HCEC 1CT (cell line): ENCODE data around the gene PEMT.
"Not testable (repeated sequence)": the region's sequence is repeated elsewhere in the genome, so short reads cannot be mapped to it uniquely, and the experiment has no call there.

ENCODE experiments used
- DNase-seq: peaks from one replicate; pipeline ENCODE4 v3.0.0-alpha.2; 2017

The PEMT gene

GRCh38 chr17:17591355-17592298 is at the start of gene PEMT:
Gene PEMT, minus strand, starts transcription at chr17:17591708. Its CDS starts 82 bp downstream, at chr17:17591626.
- peak; percentile 99 for DNase-seq

- DNase-seq, result not testable (repeated sequence)
Measured at GRCh38 chr17:17639661-17640270, 48.3 kb upstream of the PEMT start.

- DNase-seq, result no peak
Measured at GRCh38 chr17:17638467-17638866, 47.0 kb upstream of the PEMT start.

- DNase-seq, result no peak
Measured at GRCh38 chr17:17636272-17636885, 44.9 kb upstream of the PEMT start.

- not testable (repeated sequence) for DNase-seq
Measured at GRCh38 chr17:17635537-17636271, 44.2 kb upstream of the PEMT start.

- DNase-seq, result no peak
Measured at GRCh38 chr17:17635126-17635525, 43.6 kb upstream of the PEMT start.

- DNase-seq, result no peak
Measured at GRCh38 chr17:17633310-17633709, 41.8 kb upstream of the PEMT start.

- DNase-seq, result not testable (repeated sequence)
Measured at GRCh38 chr17:17632690-17633089, 41.2 kb upstream of the PEMT start.

GRCh38 chr17:17628388-17629008 is 37.0 kb upstream of the PEMT start:
- no peak for DNase-seq

GRCh38 chr17:17626840-17627239 is 35.3 kb upstream of the PEMT start:
- no peak for DNase-seq

GRCh38 chr17:17626151-17626805 is 34.8 kb upstream of the PEMT start:
- no peak for DNase-seq

- no peak for DNase-seq
Measured at GRCh38 chr17:17624741-17625140, 33.2 kb upstream of the PEMT start.

GRCh38 chr17:17623904-17624303 is 32.4 kb upstream of the PEMT start:
- no peak for DNase-seq

- no peak for DNase-seq
Measured at GRCh38 chr17:17621254-17621653, 29.7 kb upstream of the PEMT start.

GRCh38 chr17:17613708-17614114 is 22.2 kb upstream of the PEMT start:
- DNase-seq, result peak; percentile 60

GRCh38 chr17:17612085-17613022 is 20.8 kb upstream of the PEMT start:
- no peak for DNase-seq

- peak; percentile 24 for DNase-seq
Measured at GRCh38 chr17:17609121-17609520, 17.6 kb upstream of the PEMT start.

GRCh38 chr17:17606416-17607000 is 15.0 kb upstream of the PEMT start:
- no peak for DNase-seq

- DNase-seq, result peak; percentile 55
Measured at GRCh38 chr17:17605729-17606088, 14.2 kb upstream of the PEMT start.

GRCh38 chr17:17605083-17605728 is 13.7 kb upstream of the PEMT start:
- DNase-seq, result no peak
